IMR-90 (cell line): ENCODE data around the gene NPPB. TPM values are rescaled to one million over a fixed set of nuclear protein-coding genes. Genes with fewer than 3 reads are reported as not detected.
"Not testable (repeated sequence)": the region's sequence is repeated elsewhere in the genome, so short reads cannot be mapped to it uniquely, and the experiment has no call there.

Experiments used
- ATAC-seq: fragments of 200-7000 bp; cut with Tn5 transposase; 2 replicates; pipeline ENCODE4 v1.9.1; 2020; ENCODE audit warnings: low read depth, mild to moderate bottlenecking, moderate library complexity
- BruUV-seq: library from RNA; stranded (reverse); fragments of 400-500 nt; replicated peaks from 2 replicates; lab custom pipeline; 2021; lab: Mats Ljungman, UMichigan
- CTCF ChIA-PET: fragments of 300-600 bp; formaldehyde crosslinking; extraction: SDS; loops from one replicate; lab custom pipeline; 2021; ENCODE audit warnings: antibody characterized with exemption; lab: Yijun Ruan, JAX
- POLR2A ChIA-PET: fragments of 300-600 bp; sonication (Branson Sonifier 250); formaldehyde crosslinking; loops from one replicate; lab custom pipeline; 2022; ENCODE audit warnings: antibody characterized with exemption; ENCODE audit not compliant: unreplicated experiment; lab: Charles Lee
- DNase-seq: peaks from one replicate; pipeline ENCODE4 v3.0.0; 2013
- H2AFZ ChIP-seq: replicated peaks from 2 replicates; pipeline ENCODE3; 2013; ENCODE audit warnings: low read length, mild to moderate bottlenecking; ENCODE audit not compliant: poor library complexity
- H2AK5ac ChIP-seq: 2 replicates; pipeline ENCODE4 v1.6.1; 2013; ENCODE audit warnings: low read depth, low read length, inconsistent platforms
- H2AK9ac ChIP-seq: replicated peaks from 2 replicates; pipeline ENCODE3; 2013; ENCODE audit warnings: mild to moderate bottlenecking, low read depth, low read length, moderate library complexity; ENCODE audit not compliant: poor library complexity
- H2BK120ac ChIP-seq: 2 replicates; pipeline ENCODE4 v1.6.1; 2013; ENCODE audit warnings: low read depth, low read length, inconsistent platforms
- H2BK15ac ChIP-seq: 3 replicates; pipeline ENCODE4 v1.6.1; 2013; ENCODE audit warnings: low read depth, low read length, inconsistent platforms
- H2BK20ac ChIP-seq: 2 replicates; pipeline ENCODE4 v1.6.1; 2013; ENCODE audit warnings: low read depth, mild to moderate bottlenecking, inconsistent platforms, low read length, moderate library complexity
- H2BK5ac ChIP-seq: 2 replicates; pipeline ENCODE4 v1.6.1; 2013; ENCODE audit warnings: mild to moderate bottlenecking, low read depth, low read length, inconsistent platforms; ENCODE audit not compliant: poor library complexity, severe bottlenecking
- H3K14ac ChIP-seq: replicated peaks from 2 replicates; pipeline ENCODE4 v1.6.1; 2013; ENCODE audit warnings: low read depth, low read length, inconsistent platforms
- H3K18ac ChIP-seq: 2 replicates; pipeline ENCODE4 v1.6.1; 2013; ENCODE audit warnings: low read depth, low read length, control low read depth
- H3K23ac ChIP-seq: 2 replicates; pipeline ENCODE4 v1.6.1; 2013; ENCODE audit warnings: low read depth, low read length, inconsistent platforms
- H3K27ac ChIP-seq: 2 replicates; pipeline ENCODE4 v1.5.1; 2013; ENCODE audit warnings: mild to moderate bottlenecking, control low read depth, low read length; ENCODE audit not compliant: insufficient read depth
- H3K27me3 ChIP-seq: 2 replicates; pipeline ENCODE4 v1.6.1; 2013; ENCODE audit warnings: low read length; ENCODE audit not compliant: control insufficient read depth, insufficient read depth
- H3K36me3 ChIP-seq: 2 replicates; pipeline ENCODE4 v1.6.1; 2013; ENCODE audit warnings: low read length, mixed read lengths; ENCODE audit not compliant: control insufficient read depth, insufficient read depth
- H3K4ac ChIP-seq: 2 replicates; pipeline ENCODE4 v1.6.1; 2013; ENCODE audit warnings: low read depth, low read length, inconsistent platforms
- H3K4me1 ChIP-seq: 2 replicates; pipeline ENCODE4 v1.6.1; 2013; ENCODE audit warnings: low read length, mixed read lengths; ENCODE audit not compliant: control insufficient read depth, insufficient read depth
- H3K4me2 ChIP-seq: 2 replicates; pipeline ENCODE4 v1.6.1; 2013; ENCODE audit warnings: low read depth, mild to moderate bottlenecking, control low read depth, low read length, moderate library complexity
- H3K4me3 ChIP-seq: 2 replicates; pipeline ENCODE4 v1.5.1; 2013; ENCODE audit warnings: low read depth, mild to moderate bottlenecking, control low read depth, low read length, moderate library complexity; ENCODE audit not compliant: insufficient read depth
- H3K56ac ChIP-seq: 2 replicates; pipeline ENCODE4 v1.6.1; 2013; ENCODE audit warnings: low read length, inconsistent platforms; ENCODE audit not compliant: insufficient read depth; ENCODE audit errors: extremely low read depth
- H3K79me1 ChIP-seq, 2 experiments: 2 replicates each; pipeline ENCODE4 v1.6.1; 2013; ENCODE audit warnings: low read length in 2 of 2, inconsistent platforms in 1 of 2, low read depth in 1 of 2
- H3K9ac ChIP-seq: 2 replicates; pipeline ENCODE4 v1.6.1; 2013; ENCODE audit warnings: low read depth, low read length, control low read depth
- H3K9me1 ChIP-seq: 2 replicates; pipeline ENCODE4 v1.6.1; 2013; ENCODE audit warnings: low read length, inconsistent platforms; ENCODE audit not compliant: insufficient read depth
- H3K9me3 ChIP-seq: 2 replicates; pipeline ENCODE4 v1.6.1; 2013; ENCODE audit warnings: low read length; ENCODE audit not compliant: control insufficient read depth, insufficient read depth
- H4K20me1 ChIP-seq: 2 replicates; pipeline ENCODE4 v1.6.1; 2013; ENCODE audit warnings: low read length, inconsistent platforms; ENCODE audit not compliant: insufficient read depth
- H4K5ac ChIP-seq: 2 replicates; pipeline ENCODE4 v1.6.1; 2013; ENCODE audit warnings: mild to moderate bottlenecking, low read depth, low read length, control low read depth
- H4K8ac ChIP-seq, 2 experiments: 2 replicates each; pipeline ENCODE4 v1.6.1; 2013; ENCODE audit warnings: low read depth in 2 of 2, low read length in 2 of 2, control low read depth in 1 of 2, inconsistent platforms in 1 of 2
- H4K91ac ChIP-seq: 2 replicates; pipeline ENCODE4 v1.6.1; 2013; ENCODE audit warnings: low read depth, low read length, inconsistent platforms; ENCODE audit not compliant: insufficient read depth
- BHLHE40 ChIP-seq: fragments of 150-350 bp; IDR thresholded peaks from 2 replicates; pipeline ENCODE4 v1.6.1; 2016; ENCODE audit warnings: mild to moderate bottlenecking, low read depth, low read length
- MAZ ChIP-seq: IDR thresholded peaks from 2 replicates; pipeline ENCODE4 v1.6.1; 2012; ENCODE audit warnings: low read depth, mild to moderate bottlenecking, low read length, improper control_type of control experiment, moderate library complexity, borderline replicate concordance
- NFE2L2 ChIP-seq: fragments of 150-350 bp; IDR thresholded peaks from 2 replicates; pipeline ENCODE4 v1.6.1; 2016; ENCODE audit warnings: low read depth, mild to moderate bottlenecking, low read length
- WGBS, 2 experiments: methylation state at CpG; one replicate each; pipeline versions ENCODE4 v1.1.5 to v1.1.7; 2013; ENCODE audit warnings: missing lambda C conversion rate in 2 of 2; ENCODE audit not compliant: insufficient read length in 1 of 2; ENCODE audit errors: extremely low coverage in 2 of 2; 5-methylcytosine and 5-hydroxymethylcytosine counted together
- dilution Hi-C: fragments of 300-500 bp; cut with HindIII; formaldehyde crosslinking; loops from one replicate; pipeline ENCODE4 v1.14.3; 2018; ENCODE audit warnings: low sequenced_read_pairs; ENCODE audit not compliant: unreplicated experiment
- in situ Hi-C: fragments of 300-500 bp; cut with MboI; formaldehyde crosslinking; loops from 3 replicates; pipeline ENCODE4 v1.14.3; 2019; ENCODE audit warnings: low sequenced_read_pairs, inconsistent platforms, mixed read lengths
- intact Hi-C: fragments of 100-400 bp; cut with micrococcal nuclease; formaldehyde crosslinking; loops from 2 replicates; pipeline ENCODE4 v1.10.0; 2022
- polyA plus RNA-seq, 3 experiments: library from polyadenylated mRNA; depleted of rRNA; stranded (reverse); fragments of >200 nt; gene quantifications; 2 replicates each; pipeline ENCODE4 v1.2.3, GENCODE V29; 2012; ENCODE audit warnings: low replicate concordance in 1 of 3
- total RNA-seq: library from RNA; depleted of rRNA; stranded (reverse); fragments of >200 nt; gene quantifications from 2 replicates; pipeline ENCODE4 v1.2.3, GENCODE V29; 2012

Gene NPPB
- total and polyA plus RNA-seq, 2 of the 4 experiments (the other 2 are of a cell fraction): not detected

GRCh38 chr1:11904978-11905377 lies 46.2 kb upstream of the NPPB start (continued):
- TF ChIP-seq MAZ: no peak
- no peak for TF ChIP-seq NFE2L2
- TF ChIP-seq BHLHE40: no peak

DNA sequence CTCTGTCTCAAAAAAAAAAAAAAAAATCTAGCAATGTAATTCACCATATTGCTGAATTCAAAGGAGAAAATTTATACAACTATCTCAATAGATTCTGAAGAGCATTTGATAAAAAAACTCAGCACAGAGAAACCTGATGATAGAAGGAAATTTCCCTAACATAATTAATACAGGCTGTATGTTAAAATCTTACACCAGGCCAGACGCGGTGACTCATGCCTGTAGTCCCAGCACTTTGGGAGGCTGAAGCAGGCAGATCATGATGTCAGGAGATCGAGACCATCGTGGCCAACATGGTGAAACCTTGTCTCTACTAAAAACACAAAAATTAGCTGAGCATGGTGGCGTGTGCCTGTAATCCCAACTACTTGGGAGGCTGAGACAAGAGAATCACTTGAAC lies 45.4 kb upstream of the NPPB start:
- CTCF ChIA-PET, in situ Hi-C loops, dilution Hi-C loops: not testable (repeated sequence)

More for the DNA sequence above, 45.4 kb upstream of the NPPB start:
- BruUV-seq, H2BK5ac ChIP-seq, H3K56ac ChIP-seq, H3K23ac ChIP-seq, H4K91ac ChIP-seq, H3K9ac ChIP-seq, H3K27ac ChIP-seq, H3K4me3 ChIP-seq, H2BK120ac ChIP-seq, H2AK9ac ChIP-seq, H2AK5ac ChIP-seq, H2BK20ac ChIP-seq, ATAC-seq, H3K18ac ChIP-seq, H2BK15ac ChIP-seq, H3K4me1 ChIP-seq, H3K4ac ChIP-seq, POLR2A ChIA-PET, H3K9me1 ChIP-seq, H4K5ac ChIP-seq, H3K36me3 ChIP-seq, H3K79me1 ChIP-seq, DNase-seq, H4K20me1 ChIP-seq, H2AFZ ChIP-seq, H3K14ac ChIP-seq, H3K9me3 ChIP-seq, H4K8ac ChIP-seq, H3K4me2 ChIP-seq: not testable (repeated sequence)
- peaks cover 12% of the 10 kb centered on the region for H3K27me3 ChIP-seq
- WGBS, 2 experiments: no CpG with 5 or more reads among the region's 5 CpGs
- intact Hi-C loops: loop anchor here (10.0 kb wide), 1 partner anchor 249 kb away; the partner anchor contains the start of genes FBXO2 and FBXO44
